ENCODE data around the gene FXYD7.
"Not testable (repeated sequence)": the region's sequence is repeated elsewhere in the genome, so short reads cannot be mapped to it uniquely, and the experiment has no call there.

Gene FXYD7

GRCh38 chr19:35167251-35168119 is 24.4 kb downstream of the FXYD7 start:
- DNase-seq = peak; percentile 26

DNA sequence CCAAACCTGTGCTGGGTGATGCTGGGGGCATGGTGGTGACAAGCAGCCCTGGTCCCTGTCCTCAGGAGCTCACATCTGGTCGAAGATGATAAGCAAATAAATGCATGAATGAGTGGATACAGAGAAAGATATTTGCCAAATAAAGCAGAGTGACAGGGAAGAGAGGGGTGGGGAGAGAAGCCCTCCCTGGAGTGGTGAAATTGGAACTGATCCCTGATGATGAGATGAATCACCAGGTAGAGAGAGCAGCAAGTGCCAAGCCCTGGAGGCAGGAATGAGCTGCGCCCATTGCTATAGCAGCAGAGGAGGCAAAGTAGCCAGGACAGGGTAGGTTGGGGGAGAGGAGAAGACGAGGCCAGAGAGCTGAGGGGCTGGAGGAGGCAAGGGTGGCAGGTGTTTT is 25.1 kb downstream of the FXYD7 start:
- DNase-seq = no peak

- no peak for DNase-seq
Measured at GRCh38 chr19:35169221-35169995, 26.4 kb downstream of the FXYD7 start.

DNA sequence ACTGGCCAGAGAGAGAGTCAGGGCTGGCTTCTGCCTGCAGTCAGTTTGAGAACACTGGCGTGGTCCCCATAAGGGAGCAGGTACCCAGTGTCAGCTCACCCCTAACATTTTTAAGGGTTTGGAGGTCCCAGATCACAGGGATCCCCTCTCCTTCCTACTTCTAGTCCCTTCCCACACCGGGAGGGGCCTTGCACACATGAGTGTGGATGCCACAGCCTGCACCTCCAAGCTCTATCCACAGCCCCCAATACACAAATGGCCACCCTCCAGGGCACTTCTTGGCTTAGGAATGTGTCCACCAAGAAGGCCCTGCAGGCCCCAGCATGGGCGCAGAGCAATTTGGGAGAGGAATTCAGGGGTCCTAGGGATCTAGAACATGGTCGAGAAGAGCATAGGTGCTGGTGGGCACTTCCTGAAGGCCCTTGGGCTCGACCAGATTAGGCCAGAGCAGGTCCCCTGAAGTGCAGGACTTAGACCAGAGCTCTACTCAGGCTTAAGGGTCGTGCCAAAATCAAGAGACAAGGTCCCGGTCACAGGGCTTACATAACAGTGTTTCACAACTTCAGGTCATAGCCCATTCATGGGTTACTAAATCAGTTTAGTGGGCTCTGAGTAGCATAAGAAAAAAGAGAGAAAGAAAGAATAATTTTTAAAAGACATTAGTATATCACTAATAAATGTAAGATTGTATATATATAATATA is 27.5 kb downstream of the FXYD7 start:
- no peak for DNase-seq

GRCh38 chr19:35171730-35172129 is 28.7 kb downstream of the FXYD7 start:
- DNase-seq = peak; percentile 19

DNA sequence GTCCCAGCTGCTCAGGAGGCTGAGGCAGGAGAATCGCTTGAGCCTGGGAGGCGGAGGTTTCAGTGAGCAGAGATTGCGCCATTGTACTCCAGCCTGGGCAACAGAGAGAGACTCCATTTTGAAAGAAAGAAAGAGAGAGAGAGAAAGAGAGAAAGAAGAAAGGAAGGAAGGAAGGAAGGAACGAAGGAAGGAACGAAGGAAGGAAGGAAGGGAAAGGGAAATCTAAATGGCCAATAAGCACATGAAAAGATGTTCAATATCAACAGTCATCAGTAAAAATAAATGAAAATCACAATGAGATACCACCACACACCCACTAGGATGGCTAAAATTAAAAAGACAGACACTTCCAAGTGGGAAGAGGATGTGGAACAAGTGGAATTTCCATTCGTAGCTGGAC is 31.2 kb downstream of the FXYD7 start:
- DNase-seq = no peak

- DNase-seq = no peak
Measured at GRCh38 chr19:35176181-35176570, 33.1 kb downstream of the FXYD7 start.

- DNase-seq = no peak
Measured at GRCh38 chr19:35177377-35178274, 34.6 kb downstream of the FXYD7 start.

DNA sequence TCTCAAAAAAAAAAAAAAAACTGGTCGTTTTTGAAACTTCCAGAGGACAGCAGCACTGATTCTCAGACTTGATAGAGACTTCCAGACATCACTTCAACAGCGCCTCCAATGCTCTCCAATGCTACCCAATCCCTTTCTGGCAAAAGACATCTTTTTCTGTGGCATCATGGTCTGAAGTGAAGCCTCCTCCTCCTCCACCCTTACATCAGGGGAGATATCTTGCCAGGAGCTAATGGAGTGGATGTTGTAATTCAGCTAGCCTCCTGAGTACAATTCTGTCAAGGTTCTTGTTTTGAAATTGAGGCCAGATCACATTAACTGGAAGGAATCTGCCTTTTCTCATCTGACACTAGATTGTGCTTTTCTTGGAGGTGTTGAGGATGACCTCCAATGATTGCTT is 35.6 kb downstream of the FXYD7 start:
- no peak for DNase-seq

DNA sequence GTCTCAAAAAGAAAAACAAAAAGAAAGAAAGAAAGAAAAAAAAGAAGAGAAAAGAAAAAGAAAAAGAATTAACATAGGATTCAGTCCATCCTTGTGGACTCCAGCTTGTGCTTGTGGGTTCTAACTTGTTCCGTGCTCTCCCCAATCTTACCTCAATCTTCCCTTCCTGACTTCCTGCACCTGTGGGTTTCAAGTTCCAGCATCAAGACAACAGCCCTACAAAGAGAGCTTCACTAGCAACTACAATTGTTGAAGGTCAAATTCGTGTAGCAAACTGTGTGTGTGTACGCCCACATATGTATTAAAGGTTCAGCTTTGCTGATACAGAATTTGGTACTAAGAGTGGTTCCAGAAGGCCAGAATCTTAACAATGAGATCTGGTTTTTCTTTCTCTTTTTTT is 36.8 kb downstream of the FXYD7 start:
- no peak for DNase-seq

- DNase-seq = no peak
Measured at GRCh38 chr19:35181387-35181786, 38.3 kb downstream of the FXYD7 start.

- DNase-seq = no peak
Measured at GRCh38 chr19:35184267-35184666, 41.2 kb downstream of the FXYD7 start.

DNA sequence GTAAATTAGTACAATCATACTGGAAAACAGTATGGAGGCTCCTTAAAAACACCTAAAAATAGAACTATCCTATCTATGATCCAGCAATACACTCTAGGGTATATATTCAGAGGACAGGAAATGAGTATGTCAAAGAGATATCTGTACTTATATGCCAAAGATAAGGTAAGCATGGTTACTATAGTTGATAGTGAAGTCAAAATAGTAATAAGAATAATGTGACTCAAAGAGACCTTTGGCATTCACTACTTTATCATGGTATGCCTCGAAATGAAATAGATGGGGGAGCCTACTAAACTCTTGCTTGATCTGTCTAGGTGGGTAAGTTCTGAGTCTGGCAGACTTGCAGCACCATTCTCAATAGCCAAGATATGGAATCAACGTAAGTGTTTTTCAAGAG is 41.8 kb downstream of the FXYD7 start:
- no peak for DNase-seq

DNA sequence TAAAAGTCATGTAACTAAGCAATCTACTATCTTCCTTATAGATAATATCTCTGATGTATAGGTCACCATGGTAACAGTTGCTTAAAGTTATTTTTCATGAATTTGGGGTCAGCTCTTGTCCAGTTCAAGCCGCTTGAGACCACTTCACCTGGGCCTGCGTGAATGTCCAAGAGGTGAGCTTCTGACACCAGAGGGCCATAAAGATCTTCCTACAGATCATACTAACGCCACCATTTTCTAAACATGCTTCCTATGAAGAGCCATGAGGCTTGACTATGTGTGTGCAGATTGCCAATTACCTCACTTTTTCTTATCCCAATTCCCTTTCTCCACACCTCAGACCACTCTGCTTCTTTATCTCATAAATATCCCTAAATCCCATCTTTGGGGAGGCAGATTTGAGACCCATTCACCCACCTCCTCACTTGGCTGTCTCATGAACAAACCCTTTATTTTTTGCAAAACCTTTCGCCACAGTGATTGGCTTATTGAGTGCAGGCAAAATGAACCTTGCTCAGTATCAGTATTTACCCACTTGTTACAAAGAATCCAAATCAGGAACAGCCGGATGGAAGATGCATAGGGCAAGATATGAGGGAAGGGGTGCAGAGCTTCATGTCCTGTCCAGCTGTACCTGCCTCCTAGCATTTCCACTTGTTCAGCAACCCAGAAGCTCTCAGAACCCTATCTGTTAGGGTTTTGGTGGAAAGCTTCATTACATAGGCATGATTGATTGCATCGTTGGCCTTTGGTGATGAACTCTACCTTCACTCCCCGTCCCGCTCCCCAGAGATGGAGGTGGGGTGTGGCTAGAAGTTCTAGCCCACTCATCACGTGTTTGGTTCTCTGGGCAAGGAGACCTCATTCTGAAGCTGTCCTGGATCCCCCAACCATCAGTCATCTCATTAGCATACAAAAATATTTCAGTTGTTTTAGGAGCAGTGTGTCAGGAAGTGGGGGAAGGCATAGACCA is 51.2 kb downstream of the FXYD7 start:
- no peak for DNase-seq

GRCh38 chr19:35195830-35196229 is 52.8 kb downstream of the FXYD7 start:
- no peak for DNase-seq

GRCh38 chr19:35196861-35197260 is 53.8 kb downstream of the FXYD7 start:
- DNase-seq = not testable (repeated sequence)

DNA sequence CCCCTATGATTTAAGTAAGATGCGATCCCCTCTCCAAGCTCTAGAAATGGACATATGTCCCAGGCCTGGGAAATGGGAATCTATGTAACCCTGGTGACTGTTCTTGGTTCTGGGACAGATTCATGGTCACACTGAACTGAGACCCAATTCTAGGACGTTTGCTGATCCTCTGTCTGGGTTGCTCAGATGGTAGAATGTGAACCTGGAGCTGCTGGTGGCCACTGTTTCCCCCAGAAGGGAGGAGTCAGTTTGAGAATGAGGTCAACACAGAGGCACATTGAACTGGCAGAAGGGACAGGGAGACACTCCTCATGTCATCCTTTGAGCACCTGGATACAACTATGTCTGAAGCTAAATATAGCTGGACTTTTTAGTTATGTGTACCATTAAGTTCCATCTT is 56.4 kb downstream of the FXYD7 start:
- no peak for DNase-seq

DNA sequence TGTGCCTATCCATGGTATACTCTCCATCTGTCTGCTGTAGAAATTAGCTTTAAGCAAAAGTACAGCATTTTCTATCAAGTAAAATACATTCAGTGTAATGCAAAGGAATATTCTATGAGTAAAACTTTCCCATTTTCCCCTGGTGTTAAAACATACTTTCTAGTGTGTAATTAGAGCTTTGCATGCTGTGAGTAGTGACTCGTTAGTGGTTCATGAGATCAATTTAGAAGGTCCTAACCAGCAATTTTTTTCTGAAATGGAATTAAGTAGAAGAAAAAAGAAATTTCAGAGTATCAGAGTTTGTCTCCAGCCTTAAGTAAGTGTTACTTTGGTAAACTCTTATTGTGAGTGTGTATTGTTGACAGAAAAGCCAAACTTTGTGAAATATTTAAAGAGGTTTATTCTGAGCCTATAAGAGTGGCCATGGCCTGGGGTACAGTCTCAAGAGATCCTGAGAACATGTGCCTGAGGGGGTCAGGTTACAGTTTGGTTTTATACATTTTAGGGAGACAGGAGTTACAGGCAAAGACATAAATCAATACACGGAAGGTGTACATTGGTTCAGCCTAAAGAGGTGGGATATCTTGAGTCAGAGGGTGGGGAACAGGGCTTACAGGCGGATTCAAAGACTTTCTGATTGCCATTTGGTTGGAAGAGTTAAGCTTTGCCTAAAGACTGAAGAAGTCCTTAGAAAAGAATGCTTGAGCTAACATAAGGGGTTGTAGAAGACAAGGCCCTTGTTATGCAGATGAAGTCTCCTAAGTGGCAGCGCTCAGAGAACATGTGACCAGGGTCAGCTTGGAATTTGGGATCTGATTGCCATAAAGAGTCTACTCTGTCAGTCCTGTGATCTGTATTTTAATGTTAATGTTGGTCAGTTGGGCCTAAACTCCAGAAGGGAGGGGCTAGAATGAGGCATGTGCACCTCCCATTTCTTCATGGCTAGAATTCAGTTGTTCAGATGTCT is 60.0 kb downstream of the FXYD7 start:
- DNase-seq = no peak

Data from CD4-positive, alpha-beta T cell treated with Interleukin-10 for 1 hour (primary cell).